Type B pancreatic cell (in vitro differentiated cells): ENCODE measurements around the gene HSD3B1. TPM values are rescaled to one million over a fixed set of nuclear protein-coding genes. Genes with fewer than 3 reads are reported as not detected.

Source experiments
- DNase-seq: peaks from one replicate; pipeline ENCODE4 v3.0.0; 2021; ENCODE audit warnings: mixed read lengths; ENCODE audit not compliant: unreplicated experiment; ENCODE audit errors: extremely low spot score
- H3K27ac Mint-ChIP-seq: 2 replicates; pipeline ENCODE4 v1.8.0; 2021; ENCODE audit warnings: mild to moderate bottlenecking, mixed read lengths
- H3K27me3 Mint-ChIP-seq: 2 replicates; pipeline ENCODE4 v1.8.0; 2021; ENCODE audit warnings: mixed read lengths
- H3K36me3 Mint-ChIP-seq: 2 replicates; pipeline ENCODE4 v1.8.0; 2021; ENCODE audit warnings: mixed read lengths
- H3K4me1 Mint-ChIP-seq: one replicate; pipeline ENCODE4 v1.8.0; 2021; ENCODE audit warnings: mixed read lengths; ENCODE audit not compliant: unreplicated experiment
- H3K4me3 Mint-ChIP-seq: 2 replicates; pipeline ENCODE4 v1.8.0; 2021; ENCODE audit warnings: mild to moderate bottlenecking, mixed read lengths
- H3K9me3 Mint-ChIP-seq: 2 replicates; pipeline ENCODE4 v1.8.0; 2021; ENCODE audit warnings: mixed read lengths
- total RNA-seq: library from RNA; stranded (reverse); gene quantifications from 2 replicates; pipeline ENCODE4 v1.2.1, GENCODE V29; 2021; ENCODE audit warnings: low replicate concordance
- TF ChIP-seq, protein P1 (sequence below): fragments of 200-600 bp; sonication (generic); conservative IDR thresholded peaks from 2 replicates; pipeline ENCODE4 v1.5.0; 2021; ENCODE audit warnings: antibody characterized with exemption, mild to moderate bottlenecking

Gene HSD3B1
- total RNA-seq, 1 donor from 2014 or later, result 1.3 TPM

DNA sequence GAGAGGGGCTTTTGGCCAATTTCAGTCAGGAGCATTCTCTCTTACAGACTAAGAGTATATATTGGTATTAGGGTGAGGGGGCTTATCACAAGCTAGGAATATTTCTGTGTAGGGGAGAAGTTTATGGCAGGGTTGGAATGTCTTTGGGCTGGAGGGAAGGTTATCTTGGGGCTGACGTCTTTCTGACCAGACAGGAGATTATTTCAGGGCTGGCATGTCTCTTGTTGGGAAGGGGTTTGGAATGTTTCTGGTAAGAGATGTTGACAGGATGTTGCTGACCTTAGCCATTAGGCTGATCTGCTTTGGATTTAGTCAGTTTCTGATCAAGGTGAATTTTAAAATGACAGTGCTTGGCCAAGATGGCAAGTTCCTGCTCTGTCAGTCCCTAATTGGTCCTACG, 17.8 kb upstream of the HSD3B1 start:
- no peak overlapping the region for H3K4me3 Mint-ChIP-seq
- TF ChIP-seq, protein P1, sequence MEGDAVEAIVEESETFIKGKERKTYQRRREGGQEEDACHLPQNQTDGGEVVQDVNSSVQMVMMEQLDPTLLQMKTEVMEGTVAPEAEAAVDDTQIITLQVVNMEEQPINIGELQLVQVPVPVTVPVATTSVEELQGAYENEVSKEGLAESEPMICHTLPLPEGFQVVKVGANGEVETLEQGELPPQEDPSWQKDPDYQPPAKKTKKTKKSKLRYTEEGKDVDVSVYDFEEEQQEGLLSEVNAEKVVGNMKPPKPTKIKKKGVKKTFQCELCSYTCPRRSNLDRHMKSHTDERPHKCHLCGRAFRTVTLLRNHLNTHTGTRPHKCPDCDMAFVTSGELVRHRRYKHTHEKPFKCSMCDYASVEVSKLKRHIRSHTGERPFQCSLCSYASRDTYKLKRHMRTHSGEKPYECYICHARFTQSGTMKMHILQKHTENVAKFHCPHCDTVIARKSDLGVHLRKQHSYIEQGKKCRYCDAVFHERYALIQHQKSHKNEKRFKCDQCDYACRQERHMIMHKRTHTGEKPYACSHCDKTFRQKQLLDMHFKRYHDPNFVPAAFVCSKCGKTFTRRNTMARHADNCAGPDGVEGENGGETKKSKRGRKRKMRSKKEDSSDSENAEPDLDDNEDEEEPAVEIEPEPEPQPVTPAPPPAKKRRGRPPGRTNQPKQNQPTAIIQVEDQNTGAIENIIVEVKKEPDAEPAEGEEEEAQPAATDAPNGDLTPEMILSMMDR, result no peak
- no peak for DNase-seq
- no peaks in the 10 kb centered on the region for H3K36me3 Mint-ChIP-seq
- no peaks in the 10 kb centered on the region for H3K4me1 Mint-ChIP-seq
- peaks cover 3% of the 10 kb centered on the region for H3K27me3 Mint-ChIP-seq
- H3K9me3 Mint-ChIP-seq, result no peaks in the 10 kb centered on the region
- no peak overlapping the region for H3K27ac Mint-ChIP-seq

DNA sequence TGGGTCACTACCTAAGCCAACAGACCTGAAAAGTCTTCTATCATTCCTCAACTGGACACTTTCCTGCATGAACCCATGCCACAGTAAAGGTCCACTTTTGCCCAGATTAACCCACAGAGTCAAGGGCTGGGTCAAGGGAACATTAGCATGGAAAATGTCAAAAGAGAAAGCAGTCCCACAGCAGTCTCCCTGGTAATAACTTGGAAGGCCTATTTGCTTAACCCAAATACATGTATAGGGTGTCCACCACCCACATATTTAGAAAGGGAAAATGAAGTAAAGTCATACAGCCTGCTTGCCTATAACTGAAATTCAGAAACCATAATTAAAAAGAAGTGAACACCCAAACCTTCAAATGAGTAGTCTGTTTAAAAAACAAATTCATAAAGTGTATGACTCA, 16.1 kb upstream of the HSD3B1 start:
- no peak for DNase-seq
- H3K4me3 Mint-ChIP-seq, result no peak overlapping the region
- peaks cover 6% of the 10 kb centered on the region for H3K9me3 Mint-ChIP-seq
- H3K36me3 Mint-ChIP-seq, result no peaks in the 10 kb centered on the region
- no peak overlapping the region for H3K27ac Mint-ChIP-seq
- H3K4me1 Mint-ChIP-seq, result no peaks in the 10 kb centered on the region
- TF ChIP-seq, protein P1, result no peak
- peaks cover 3% of the 10 kb centered on the region for H3K27me3 Mint-ChIP-seq

DNA sequence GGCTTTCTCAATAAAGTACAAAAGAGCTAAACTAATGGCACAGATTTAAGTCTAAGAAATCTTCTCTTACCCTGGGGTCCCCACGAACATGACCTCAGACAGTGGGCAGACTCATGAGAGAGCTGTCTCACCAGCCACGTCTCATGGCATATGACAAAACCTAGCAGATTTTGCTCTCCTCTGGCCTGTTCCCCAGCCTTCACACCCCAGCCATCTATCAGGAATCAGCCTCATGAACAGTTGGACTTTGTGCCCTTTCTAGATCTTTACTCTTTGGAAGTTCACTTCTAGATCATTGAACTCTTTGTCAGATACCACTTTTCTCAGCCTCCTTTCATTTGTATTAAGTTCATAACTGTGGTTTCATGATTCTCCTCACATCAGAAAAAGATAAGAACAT, 14.2 kb upstream of the HSD3B1 start:
- H3K36me3 Mint-ChIP-seq, result no peaks in the 10 kb centered on the region
- no peak overlapping the region for H3K4me3 Mint-ChIP-seq
- no peaks in the 10 kb centered on the region for H3K4me1 Mint-ChIP-seq
- H3K27me3 Mint-ChIP-seq, result peaks cover 3% of the 10 kb centered on the region
- H3K27ac Mint-ChIP-seq, result no peak overlapping the region
- TF ChIP-seq, protein P1, result no peak
- DNase-seq, result no peak
- peaks cover 11% of the 10 kb centered on the region for H3K9me3 Mint-ChIP-seq

DNA sequence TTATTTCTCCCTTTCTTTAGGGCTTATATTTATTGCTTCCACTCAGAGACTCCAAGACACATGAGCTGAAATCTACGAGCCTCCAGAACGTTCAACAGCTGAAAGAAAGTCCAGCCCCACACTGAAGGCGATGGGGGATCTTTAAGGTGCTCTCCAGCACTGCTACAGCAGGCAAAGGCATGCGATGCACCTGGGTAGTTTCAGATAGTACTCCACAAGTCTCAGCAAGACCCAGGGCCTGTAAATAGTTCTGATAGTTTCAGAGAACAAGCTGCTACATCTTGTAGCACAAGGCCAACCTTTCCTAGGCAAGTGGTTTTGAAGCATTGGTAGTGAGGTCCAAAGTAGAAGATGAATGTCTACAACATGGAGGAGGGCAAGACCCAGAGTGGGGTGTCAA, 2.2 kb upstream of the HSD3B1 start:
- TF ChIP-seq, protein P1, result no peak
- DNase-seq, result no peak
- Mint-ChIP-seq H3K27me3 (peaks cover 7% of the 10 kb centered on the region), H3K36me3 (no peaks in the 10 kb centered on the region), H3K9me3 (peaks cover 5% of the 10 kb centered on the region), H3K4me1 (no peaks in the 10 kb centered on the region), H3K4me3 (no peak overlapping the region), H3K27ac (no peak overlapping the region)

DNA sequence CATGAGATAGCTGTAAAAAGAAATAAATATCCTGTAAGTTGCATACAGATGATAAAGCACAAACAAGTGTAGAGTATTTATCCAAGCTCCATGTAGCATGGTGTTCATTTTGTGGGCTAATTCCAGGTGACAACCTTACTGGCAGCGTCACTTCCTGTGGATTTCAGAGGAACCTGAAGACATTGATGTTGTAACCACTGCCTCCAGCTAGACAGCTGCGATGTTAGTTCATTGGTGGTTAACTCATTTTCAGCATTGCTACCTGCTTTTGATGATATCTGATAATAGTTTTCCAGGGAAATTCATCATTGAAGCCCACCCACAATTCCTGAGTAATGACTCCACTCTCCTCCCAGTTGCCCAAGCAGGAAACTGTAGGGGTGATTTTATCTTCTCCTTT, 3.0 kb downstream of the HSD3B1 start:
- TF ChIP-seq, protein P1, result no peak
- no peaks in the 10 kb centered on the region for H3K4me1 Mint-ChIP-seq
- H3K27ac Mint-ChIP-seq, result no peak overlapping the region
- no peaks in the 10 kb centered on the region for H3K36me3 Mint-ChIP-seq
- DNase-seq, result no peak
- no peak overlapping the region for H3K4me3 Mint-ChIP-seq
- no peaks in the 10 kb centered on the region for H3K9me3 Mint-ChIP-seq
- peaks cover 19% of the 10 kb centered on the region for H3K27me3 Mint-ChIP-seq

DNA sequence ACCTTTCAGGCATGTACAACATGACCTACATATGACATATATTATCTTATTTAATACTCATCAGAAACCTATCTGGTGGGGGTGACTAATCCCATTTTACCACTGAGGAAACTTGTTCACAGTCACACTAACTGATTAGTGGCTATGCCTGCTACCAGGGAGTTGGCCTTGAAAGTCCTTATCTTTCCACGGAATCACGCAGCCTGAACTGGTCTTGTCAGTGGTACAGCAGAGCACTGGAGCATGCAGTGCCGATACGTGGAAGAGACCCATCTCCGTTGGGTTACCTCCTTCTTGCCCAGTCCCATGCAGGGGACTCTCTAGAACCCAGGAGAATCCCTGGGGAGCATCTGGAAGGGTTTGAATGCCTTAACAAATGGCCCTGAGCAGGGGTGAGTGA, 8.2 kb downstream of the HSD3B1 start:
- DNase-seq, result no peak
- H3K27ac Mint-ChIP-seq, result no peak overlapping the region
- TF ChIP-seq, protein P1, result no peak
- H3K4me3 Mint-ChIP-seq, result no peak overlapping the region
- H3K4me1 Mint-ChIP-seq, result no peaks in the 10 kb centered on the region
- H3K27me3 Mint-ChIP-seq, result peaks cover 22% of the 10 kb centered on the region
- H3K36me3 Mint-ChIP-seq, result no peaks in the 10 kb centered on the region
- no peaks in the 10 kb centered on the region for H3K9me3 Mint-ChIP-seq
